HepG2 (cell line): ENCODE measurements around the gene SAMD10. TPM values are rescaled to one million over a fixed set of nuclear protein-coding genes. Genes with fewer than 3 reads are reported as not detected.

Experiments
- ARHGAP35 ChIP-seq: sonication (generic); formaldehyde crosslinking; IDR thresholded peaks from 2 replicates; pipeline ENCODE4 v1.9.0; 2022; ENCODE audit warnings: mild to moderate bottlenecking, inconsistent platforms, moderate library complexity, missing genetic modification reagents, borderline replicate concordance
- FOXC1 ChIP-seq: sonication (generic); formaldehyde crosslinking; IDR thresholded peaks from 2 replicates; pipeline ENCODE4 v1.8.0; 2022; ENCODE audit warnings: mild to moderate bottlenecking, missing genetic modification reagents, borderline replicate concordance
- HNRNPLL ChIP-seq: fragments of 200-400 bp; formaldehyde crosslinking; IDR thresholded peaks from 2 replicates; pipeline ENCODE4 v1.6.1; 2017; ENCODE audit warnings: mild to moderate bottlenecking, low read depth, low read length; ENCODE audit not compliant: poor library complexity, severe bottlenecking
- RBM39 ChIP-seq: fragments of 200-400 bp; formaldehyde crosslinking; IDR thresholded peaks from one replicate; pipeline ENCODE4 v1.6.1; 2018; ENCODE audit warnings: antibody characterized with exemption, mild to moderate bottlenecking, low read depth, low read length; ENCODE audit not compliant: poor library complexity, severe bottlenecking
- RNF2 ChIP-seq: fragments of 450-650 bp; conservative IDR thresholded peaks from 2 replicates; pipeline ENCODE4 v1.6.1; 2016; ENCODE audit warnings: low read depth
- RXRA ChIP-seq: sonication (generic); formaldehyde crosslinking; IDR thresholded peaks from 2 replicates; pipeline ENCODE4 v1.5.1; 2020; ENCODE audit warnings: missing genetic modification reagents
- SP4 ChIP-seq: sonication (generic); formaldehyde crosslinking; IDR thresholded peaks from 2 replicates; pipeline ENCODE4 v1.8.1; 2023; ENCODE audit warnings: mild to moderate bottlenecking, missing genetic modification reagents
- SRSF9 ChIP-seq: fragments of 200-400 bp; formaldehyde crosslinking; IDR thresholded peaks from 2 replicates; pipeline ENCODE4 v1.6.1; 2018; ENCODE audit warnings: borderline replicate concordance, mild to moderate bottlenecking, low read depth, low read length; ENCODE audit not compliant: insufficient read depth, poor library complexity, severe bottlenecking
- TARDBP ChIP-seq: sonication (generic); formaldehyde crosslinking; IDR thresholded peaks from 2 replicates; pipeline ENCODE4 v1.8.0; 2022; ENCODE audit warnings: mild to moderate bottlenecking, missing genetic modification reagents
- ZNF552 ChIP-seq: sonication (generic); formaldehyde crosslinking; IDR thresholded peaks from 2 replicates; pipeline ENCODE4 v1.9.0; 2022; ENCODE audit warnings: missing genetic modification reagents, mild to moderate bottlenecking, borderline replicate concordance
- ZNF737 ChIP-seq: sonication (generic); formaldehyde crosslinking; IDR thresholded peaks from 2 replicates; pipeline ENCODE4 v1.5.0; 2020; ENCODE audit warnings: missing genetic modification reagents, mild to moderate bottlenecking, borderline replicate concordance
- polyA plus RNA-seq, 8 experiments: library from polyadenylated mRNA; depleted of rRNA in 3 of 8; stranded (reverse) in 7 of 8; unstranded in 1 of 8; fragments of >200 nt; fragmentation: Illumina TruSeq in 4 of 8; extraction: Trizol in 4 of 8; gene quantifications; 2 replicates each; pipeline versions ENCODE4 v1.2.1 to v1.2.3, GENCODE V29; 2011 to 2016; ENCODE audit warnings: low read depth in 4 of 8, missing spikeins in 1 of 8, mixed read lengths in 1 of 8; ENCODE audit not compliant: insufficient read depth in 1 of 8
- total RNA-seq, 5 experiments: library from RNA; depleted of rRNA; stranded (reverse); fragments of >200 nt; fragmentation: Illumina TruSeq; extraction: Trizol; gene quantifications; 2 replicates each; pipeline ENCODE4 v1.2.3, GENCODE V29; 2016; ENCODE audit warnings: low read depth in 1 of 5
- TF ChIP-seq, protein P1 (sequence below): sonication (generic); formaldehyde crosslinking; IDR thresholded peaks from 2 replicates; pipeline ENCODE4 v1.4.0; 2020; ENCODE audit warnings: low read depth, missing genetic modification reagents
- TF ChIP-seq, protein P2 (sequence below): sonication (generic); formaldehyde crosslinking; IDR thresholded peaks from 2 replicates; pipeline ENCODE4 v1.4.0; 2020; ENCODE audit warnings: missing genetic modification reagents
- TF ChIP-seq, protein P3 (sequence below): sonication (generic); formaldehyde crosslinking; IDR thresholded peaks from 2 replicates; pipeline ENCODE4 v1.5.0; 2020; ENCODE audit warnings: missing genetic modification reagents
- TF ChIP-seq, protein P4 (sequence below): sonication (generic); formaldehyde crosslinking; IDR thresholded peaks from 2 replicates; pipeline ENCODE4 v1.8.0; 2022; ENCODE audit warnings: missing genetic modification reagents, mild to moderate bottlenecking, moderate library complexity, borderline replicate concordance

SAMD10 gene
- total and polyA plus RNA-seq, 2 of the 13 experiments (the other 11 are each of a cell fraction or from before 2014, with no cell fraction given) = 6.1 to 11.0 TPM

DNA sequence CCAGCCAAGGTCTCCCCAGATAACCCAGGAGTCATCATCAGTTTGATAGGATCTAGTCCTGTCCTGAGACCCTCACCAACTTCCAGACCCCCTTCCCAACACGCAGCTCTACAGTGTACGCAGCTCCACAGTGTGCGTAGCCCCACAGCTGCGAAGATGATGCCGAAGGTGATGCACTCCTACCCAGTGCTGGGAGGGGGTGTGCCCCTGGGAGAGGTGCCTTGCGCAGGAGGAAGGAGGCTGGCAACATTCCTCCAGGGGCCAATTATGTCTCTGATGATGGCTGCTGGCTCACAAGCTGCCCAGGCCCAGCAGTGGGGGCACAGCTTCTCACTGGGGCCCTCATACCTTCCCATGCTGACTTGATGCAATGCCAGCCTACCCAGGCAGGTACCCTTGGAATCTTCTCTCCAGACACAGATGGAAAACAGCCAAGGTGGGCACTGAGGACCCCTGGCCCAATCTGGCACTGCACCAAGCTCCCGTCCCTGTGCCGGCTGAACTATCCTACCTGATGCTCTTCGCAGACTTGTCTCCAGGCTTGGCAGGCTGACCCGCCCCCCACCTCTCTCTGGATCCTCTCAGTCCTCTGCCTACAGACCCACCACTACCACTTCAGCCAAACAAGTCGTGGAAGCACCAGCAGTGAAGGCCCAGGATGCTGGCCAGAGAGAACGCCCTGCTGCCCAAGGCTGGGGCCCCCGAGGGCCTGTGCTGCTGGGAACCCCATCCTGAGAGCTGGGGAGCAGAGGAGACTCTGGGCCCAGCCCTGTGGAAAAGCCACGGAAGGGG lies 11.1 kb downstream of the SAMD10 start (continued):
- TF ChIP-seq, protein P1, sequence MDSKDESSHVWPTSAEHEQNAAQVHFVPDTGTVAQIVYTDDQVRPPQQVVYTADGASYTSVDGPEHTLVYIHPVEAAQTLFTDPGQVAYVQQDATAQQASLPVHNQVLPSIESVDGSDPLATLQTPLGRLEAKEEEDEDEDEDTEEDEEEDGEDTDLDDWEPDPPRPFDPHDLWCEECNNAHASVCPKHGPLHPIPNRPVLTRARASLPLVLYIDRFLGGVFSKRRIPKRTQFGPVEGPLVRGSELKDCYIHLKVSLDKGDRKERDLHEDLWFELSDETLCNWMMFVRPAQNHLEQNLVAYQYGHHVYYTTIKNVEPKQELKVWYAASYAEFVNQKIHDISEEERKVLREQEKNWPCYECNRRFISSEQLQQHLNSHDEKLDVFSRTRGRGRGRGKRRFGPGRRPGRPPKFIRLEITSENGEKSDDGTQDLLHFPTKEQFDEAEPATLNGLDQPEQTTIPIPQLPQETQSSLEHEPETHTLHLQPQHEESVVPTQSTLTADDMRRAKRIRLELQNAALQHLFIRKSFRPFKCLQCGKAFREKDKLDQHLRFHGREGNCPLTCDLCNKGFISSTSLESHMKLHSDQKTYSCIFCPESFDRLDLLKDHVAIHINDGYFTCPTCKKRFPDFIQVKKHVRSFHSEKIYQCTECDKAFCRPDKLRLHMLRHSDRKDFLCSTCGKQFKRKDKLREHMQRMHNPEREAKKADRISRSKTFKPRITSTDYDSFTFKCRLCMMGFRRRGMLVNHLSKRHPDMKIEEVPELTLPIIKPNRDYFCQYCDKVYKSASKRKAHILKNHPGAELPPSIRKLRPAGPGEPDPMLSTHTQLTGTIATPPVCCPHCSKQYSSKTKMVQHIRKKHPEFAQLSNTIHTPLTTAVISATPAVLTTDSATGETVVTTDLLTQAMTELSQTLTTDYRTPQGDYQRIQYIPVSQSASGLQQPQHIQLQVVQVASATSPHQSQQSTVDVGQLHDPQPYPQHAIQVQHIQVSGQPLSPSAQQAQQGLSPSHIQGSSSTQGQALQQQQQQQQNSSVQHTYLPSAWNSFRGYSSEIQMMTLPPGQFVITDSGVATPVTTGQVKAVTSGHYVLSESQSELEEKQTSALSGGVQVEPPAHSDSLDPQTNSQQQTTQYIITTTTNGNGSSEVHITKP (CRISPR knock-in tag) = no peak
- 0 out of 2 replicates have a peak, but pooled peaks have one; percentile 22 for TF ChIP-seq ZNF552 (CRISPR knock-in tag)
- no peak for TF ChIP-seq RXRA (CRISPR knock-in tag)
- TF ChIP-seq, protein P2, sequence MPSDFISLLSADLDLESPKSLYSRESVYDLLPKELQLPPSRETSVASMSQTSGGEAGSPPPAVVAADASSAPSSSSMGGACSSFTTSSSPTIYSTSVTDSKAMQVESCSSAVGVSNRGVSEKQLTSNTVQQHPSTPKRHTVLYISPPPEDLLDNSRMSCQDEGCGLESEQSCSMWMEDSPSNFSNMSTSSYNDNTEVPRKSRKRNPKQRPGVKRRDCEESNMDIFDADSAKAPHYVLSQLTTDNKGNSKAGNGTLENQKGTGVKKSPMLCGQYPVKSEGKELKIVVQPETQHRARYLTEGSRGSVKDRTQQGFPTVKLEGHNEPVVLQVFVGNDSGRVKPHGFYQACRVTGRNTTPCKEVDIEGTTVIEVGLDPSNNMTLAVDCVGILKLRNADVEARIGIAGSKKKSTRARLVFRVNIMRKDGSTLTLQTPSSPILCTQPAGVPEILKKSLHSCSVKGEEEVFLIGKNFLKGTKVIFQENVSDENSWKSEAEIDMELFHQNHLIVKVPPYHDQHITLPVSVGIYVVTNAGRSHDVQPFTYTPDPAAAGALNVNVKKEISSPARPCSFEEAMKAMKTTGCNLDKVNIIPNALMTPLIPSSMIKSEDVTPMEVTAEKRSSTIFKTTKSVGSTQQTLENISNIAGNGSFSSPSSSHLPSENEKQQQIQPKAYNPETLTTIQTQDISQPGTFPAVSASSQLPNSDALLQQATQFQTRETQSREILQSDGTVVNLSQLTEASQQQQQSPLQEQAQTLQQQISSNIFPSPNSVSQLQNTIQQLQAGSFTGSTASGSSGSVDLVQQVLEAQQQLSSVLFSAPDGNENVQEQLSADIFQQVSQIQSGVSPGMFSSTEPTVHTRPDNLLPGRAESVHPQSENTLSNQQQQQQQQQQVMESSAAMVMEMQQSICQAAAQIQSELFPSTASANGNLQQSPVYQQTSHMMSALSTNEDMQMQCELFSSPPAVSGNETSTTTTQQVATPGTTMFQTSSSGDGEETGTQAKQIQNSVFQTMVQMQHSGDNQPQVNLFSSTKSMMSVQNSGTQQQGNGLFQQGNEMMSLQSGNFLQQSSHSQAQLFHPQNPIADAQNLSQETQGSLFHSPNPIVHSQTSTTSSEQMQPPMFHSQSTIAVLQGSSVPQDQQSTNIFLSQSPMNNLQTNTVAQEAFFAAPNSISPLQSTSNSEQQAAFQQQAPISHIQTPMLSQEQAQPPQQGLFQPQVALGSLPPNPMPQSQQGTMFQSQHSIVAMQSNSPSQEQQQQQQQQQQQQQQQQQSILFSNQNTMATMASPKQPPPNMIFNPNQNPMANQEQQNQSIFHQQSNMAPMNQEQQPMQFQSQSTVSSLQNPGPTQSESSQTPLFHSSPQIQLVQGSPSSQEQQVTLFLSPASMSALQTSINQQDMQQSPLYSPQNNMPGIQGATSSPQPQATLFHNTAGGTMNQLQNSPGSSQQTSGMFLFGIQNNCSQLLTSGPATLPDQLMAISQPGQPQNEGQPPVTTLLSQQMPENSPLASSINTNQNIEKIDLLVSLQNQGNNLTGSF (CRISPR knock-in tag) = no peak
- peak; percentile 16; the same call in 1 of the 2 replicates for TF ChIP-seq FOXC1
- 0 out of 2 replicates have a peak, but pooled peaks have one; percentile 7 for TF ChIP-seq RNF2
- TF ChIP-seq HNRNPLL = no peak
- no peak for TF ChIP-seq TARDBP (CRISPR knock-in tag)
- TF ChIP-seq, protein P3, sequence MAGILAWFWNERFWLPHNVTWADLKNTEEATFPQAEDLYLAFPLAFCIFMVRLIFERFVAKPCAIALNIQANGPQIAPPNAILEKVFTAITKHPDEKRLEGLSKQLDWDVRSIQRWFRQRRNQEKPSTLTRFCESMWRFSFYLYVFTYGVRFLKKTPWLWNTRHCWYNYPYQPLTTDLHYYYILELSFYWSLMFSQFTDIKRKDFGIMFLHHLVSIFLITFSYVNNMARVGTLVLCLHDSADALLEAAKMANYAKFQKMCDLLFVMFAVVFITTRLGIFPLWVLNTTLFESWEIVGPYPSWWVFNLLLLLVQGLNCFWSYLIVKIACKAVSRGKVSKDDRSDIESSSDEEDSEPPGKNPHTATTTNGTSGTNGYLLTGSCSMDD (CRISPR knock-in tag) = 0 out of 2 replicates have a peak, but pooled peaks have one; percentile 38
- peak; percentile 38; the same call in 1 of the 2 replicates for TF ChIP-seq ZNF737
- TF ChIP-seq RBM39 = peak; percentile 60
- TF ChIP-seq SRSF9 = no peak
- TF ChIP-seq, protein P4, sequence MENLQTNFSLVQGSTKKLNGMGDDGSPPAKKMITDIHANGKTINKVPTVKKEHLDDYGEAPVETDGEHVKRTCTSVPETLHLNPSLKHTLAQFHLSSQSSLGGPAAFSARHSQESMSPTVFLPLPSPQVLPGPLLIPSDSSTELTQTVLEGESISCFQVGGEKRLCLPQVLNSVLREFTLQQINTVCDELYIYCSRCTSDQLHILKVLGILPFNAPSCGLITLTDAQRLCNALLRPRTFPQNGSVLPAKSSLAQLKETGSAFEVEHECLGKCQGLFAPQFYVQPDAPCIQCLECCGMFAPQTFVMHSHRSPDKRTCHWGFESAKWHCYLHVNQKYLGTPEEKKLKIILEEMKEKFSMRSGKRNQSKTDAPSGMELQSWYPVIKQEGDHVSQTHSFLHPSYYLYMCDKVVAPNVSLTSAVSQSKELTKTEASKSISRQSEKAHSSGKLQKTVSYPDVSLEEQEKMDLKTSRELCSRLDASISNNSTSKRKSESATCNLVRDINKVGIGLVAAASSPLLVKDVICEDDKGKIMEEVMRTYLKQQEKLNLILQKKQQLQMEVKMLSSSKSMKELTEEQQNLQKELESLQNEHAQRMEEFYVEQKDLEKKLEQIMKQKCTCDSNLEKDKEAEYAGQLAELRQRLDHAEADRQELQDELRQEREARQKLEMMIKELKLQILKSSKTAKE = peak; percentile 7; the same call in 1 of the 2 replicates
- peak; percentile 12; the same call in 1 of the 2 replicates for TF ChIP-seq SP4 (CRISPR knock-in tag)
- no peak for TF ChIP-seq ARHGAP35
